WTC11 (cell line): ENCODE measurements around the gene SCUBE3. TPM values are rescaled to one million over a fixed set of nuclear protein-coding genes. Genes with fewer than 3 reads are reported as not detected.

ENCODE experiments used
- ATAC-seq: fragments of 200-7000 bp; cut with Tn5 transposase; 2 replicates; pipeline ENCODE4 v1.10.0; 2021; ENCODE audit warnings: mild to moderate bottlenecking, moderate library complexity
- CTCF ChIA-PET: fragments of 300-600 bp; sonication (Branson Sonifier 250); formaldehyde crosslinking; loops from one replicate; lab custom pipeline; 2021; ENCODE audit warnings: antibody characterized with exemption; lab: Charles Lee
- POLR2A ChIA-PET: fragments of 350-600 bp; sonication (Branson Sonifier 250); formaldehyde crosslinking; loops from one replicate; lab custom pipeline; 2021; ENCODE audit warnings: antibody characterized with exemption; lab: Charles Lee
- DNase-seq: peaks from one replicate; pipeline ENCODE4 v3.0.0; 2021; ENCODE audit warnings: low spot score
- H3K27ac Mint-ChIP-seq: 2 replicates; pipeline ENCODE4 v1.8.0; 2021; ENCODE audit warnings: mixed read lengths
- H3K27me3 Mint-ChIP-seq: 2 replicates; pipeline ENCODE4 v1.8.0; 2021; ENCODE audit warnings: low read depth, mild to moderate bottlenecking, moderate library complexity, mixed read lengths
- H3K36me3 Mint-ChIP-seq: 2 replicates; pipeline ENCODE4 v1.8.0; 2021; ENCODE audit warnings: mixed read lengths
- H3K4me1 Mint-ChIP-seq: 2 replicates; pipeline ENCODE4 v1.8.0; 2022; ENCODE audit warnings: mixed read lengths
- H3K4me3 Mint-ChIP-seq: 2 replicates; pipeline ENCODE4 v1.8.0; 2021; ENCODE audit warnings: mild to moderate bottlenecking, moderate library complexity, mixed read lengths
- H3K9me3 Mint-ChIP-seq: 2 replicates; pipeline ENCODE4 v1.8.0; 2021; ENCODE audit warnings: mixed read lengths
- FOXK1 ChIP-seq: sonication (generic); formaldehyde crosslinking; IDR thresholded peaks from 2 replicates; pipeline ENCODE4 v1.8.0; 2022; ENCODE audit warnings: mild to moderate bottlenecking, moderate library complexity, missing genetic modification reagents
- JUN ChIP-seq: sonication (generic); formaldehyde crosslinking; IDR thresholded peaks from 2 replicates; pipeline ENCODE4 v1.8.0; 2023; ENCODE audit warnings: mild to moderate bottlenecking, missing genetic modification reagents
- MYBL2 ChIP-seq: sonication (generic); formaldehyde crosslinking; IDR thresholded peaks from 2 replicates; pipeline ENCODE4 v1.8.1; 2023; ENCODE audit warnings: mild to moderate bottlenecking, moderate library complexity, missing genetic modification reagents
- NFYB ChIP-seq: sonication (generic); formaldehyde crosslinking; conservative IDR thresholded peaks from 2 replicates; pipeline ENCODE4 v1.8.0; 2022; ENCODE audit warnings: low read depth, missing genetic modification reagents
- NR3C1 ChIP-seq: sonication (generic); formaldehyde crosslinking; conservative IDR thresholded peaks from 2 replicates; pipeline ENCODE4 v1.8.1; 2023; ENCODE audit warnings: low read depth, mild to moderate bottlenecking, missing genetic modification reagents
- SMAD3 ChIP-seq: sonication (generic); formaldehyde crosslinking; IDR thresholded peaks from 2 replicates; pipeline ENCODE4 v1.8.0; 2022; ENCODE audit warnings: missing genetic modification reagents, mild to moderate bottlenecking, borderline replicate concordance
- ZBTB21 ChIP-seq: sonication (generic); formaldehyde crosslinking; IDR thresholded peaks from 2 replicates; pipeline ENCODE4 v1.8.1; 2023; ENCODE audit warnings: mild to moderate bottlenecking, missing genetic modification reagents, borderline replicate concordance
- ZNF219 ChIP-seq: sonication (generic); formaldehyde crosslinking; IDR thresholded peaks from 2 replicates; pipeline ENCODE4 v1.8.0; 2023; ENCODE audit warnings: missing genetic modification reagents, mild to moderate bottlenecking, borderline replicate concordance
- total RNA-seq: library from RNA; stranded (reverse); gene quantifications from 3 replicates; pipeline ENCODE4 v1.2.3, GENCODE V29; 2021
- TF ChIP-seq, protein P1 (sequence below): fragments of 250-450 bp; sonication (Bioruptor Pico); IDR thresholded peaks from 2 replicates; pipeline ENCODE4 v1.9.0; 2021; ENCODE audit warnings: mild to moderate bottlenecking
- TF ChIP-seq, protein P2 (sequence below): sonication (generic); formaldehyde crosslinking; IDR thresholded peaks from 2 replicates; pipeline ENCODE4 v1.8.1; 2022; ENCODE audit warnings: low read depth, missing genetic modification reagents, borderline replicate concordance
- TF ChIP-seq, protein P3 (sequence below): fragments of 250-450 bp; sonication (Bioruptor Pico); IDR thresholded peaks from 2 replicates; pipeline ENCODE4 v1.8.0; 2021; ENCODE audit warnings: mild to moderate bottlenecking
- TF ChIP-seq, protein P4 (sequence below): sonication (generic); formaldehyde crosslinking; IDR thresholded peaks from 2 replicates; pipeline ENCODE4 v1.8.0; 2023; ENCODE audit warnings: mild to moderate bottlenecking, missing genetic modification reagents
- TF ChIP-seq, protein P5 (sequence below): sonication (generic); formaldehyde crosslinking; IDR thresholded peaks from 2 replicates; pipeline ENCODE4 v1.8.0; 2022; ENCODE audit warnings: mild to moderate bottlenecking, missing genetic modification reagents

SCUBE3 gene
- total RNA-seq, 1 experiment from 2014 or later, result 2.1 TPM

DNA sequence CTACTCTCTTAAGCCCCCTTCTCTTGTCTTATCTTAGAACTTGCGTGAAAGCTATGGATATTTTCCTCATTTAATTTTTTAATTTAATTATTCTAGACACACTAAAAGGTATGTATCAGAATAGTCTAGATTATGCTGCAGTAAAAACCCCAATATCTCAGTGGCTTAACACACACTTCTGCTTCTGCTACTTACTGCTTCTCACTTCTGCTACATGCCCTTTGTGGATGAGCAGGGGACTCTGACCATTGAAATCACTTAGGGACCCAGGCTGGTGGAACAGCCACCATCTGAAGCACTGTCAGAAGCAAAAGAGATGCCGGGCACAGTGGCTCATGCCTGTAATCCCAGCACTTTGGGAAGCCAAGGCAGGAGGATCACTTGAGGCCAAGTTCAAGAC is 27.2 kb upstream of the SCUBE3 start:
- DNase-seq (no peak), ATAC-seq (no peak)
- H3K9me3 Mint-ChIP-seq, result no peaks in the 10 kb centered on the region
- TF ChIP-seq, protein P1, sequence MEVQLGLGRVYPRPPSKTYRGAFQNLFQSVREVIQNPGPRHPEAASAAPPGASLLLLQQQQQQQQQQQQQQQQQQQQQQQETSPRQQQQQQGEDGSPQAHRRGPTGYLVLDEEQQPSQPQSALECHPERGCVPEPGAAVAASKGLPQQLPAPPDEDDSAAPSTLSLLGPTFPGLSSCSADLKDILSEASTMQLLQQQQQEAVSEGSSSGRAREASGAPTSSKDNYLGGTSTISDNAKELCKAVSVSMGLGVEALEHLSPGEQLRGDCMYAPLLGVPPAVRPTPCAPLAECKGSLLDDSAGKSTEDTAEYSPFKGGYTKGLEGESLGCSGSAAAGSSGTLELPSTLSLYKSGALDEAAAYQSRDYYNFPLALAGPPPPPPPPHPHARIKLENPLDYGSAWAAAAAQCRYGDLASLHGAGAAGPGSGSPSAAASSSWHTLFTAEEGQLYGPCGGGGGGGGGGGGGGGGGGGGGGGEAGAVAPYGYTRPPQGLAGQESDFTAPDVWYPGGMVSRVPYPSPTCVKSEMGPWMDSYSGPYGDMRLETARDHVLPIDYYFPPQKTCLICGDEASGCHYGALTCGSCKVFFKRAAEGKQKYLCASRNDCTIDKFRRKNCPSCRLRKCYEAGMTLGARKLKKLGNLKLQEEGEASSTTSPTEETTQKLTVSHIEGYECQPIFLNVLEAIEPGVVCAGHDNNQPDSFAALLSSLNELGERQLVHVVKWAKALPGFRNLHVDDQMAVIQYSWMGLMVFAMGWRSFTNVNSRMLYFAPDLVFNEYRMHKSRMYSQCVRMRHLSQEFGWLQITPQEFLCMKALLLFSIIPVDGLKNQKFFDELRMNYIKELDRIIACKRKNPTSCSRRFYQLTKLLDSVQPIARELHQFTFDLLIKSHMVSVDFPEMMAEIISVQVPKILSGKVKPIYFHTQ (CRISPR knock-in tag), result no peak
- no peak for TF ChIP-seq ZBTB21 (CRISPR knock-in tag)
- TF ChIP-seq, protein P2, sequence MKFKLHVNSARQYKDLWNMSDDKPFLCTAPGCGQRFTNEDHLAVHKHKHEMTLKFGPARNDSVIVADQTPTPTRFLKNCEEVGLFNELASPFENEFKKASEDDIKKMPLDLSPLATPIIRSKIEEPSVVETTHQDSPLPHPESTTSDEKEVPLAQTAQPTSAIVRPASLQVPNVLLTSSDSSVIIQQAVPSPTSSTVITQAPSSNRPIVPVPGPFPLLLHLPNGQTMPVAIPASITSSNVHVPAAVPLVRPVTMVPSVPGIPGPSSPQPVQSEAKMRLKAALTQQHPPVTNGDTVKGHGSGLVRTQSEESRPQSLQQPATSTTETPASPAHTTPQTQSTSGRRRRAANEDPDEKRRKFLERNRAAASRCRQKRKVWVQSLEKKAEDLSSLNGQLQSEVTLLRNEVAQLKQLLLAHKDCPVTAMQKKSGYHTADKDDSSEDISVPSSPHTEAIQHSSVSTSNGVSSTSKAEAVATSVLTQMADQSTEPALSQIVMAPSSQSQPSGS (CRISPR knock-in tag), result no peak
- TF ChIP-seq, protein P3, sequence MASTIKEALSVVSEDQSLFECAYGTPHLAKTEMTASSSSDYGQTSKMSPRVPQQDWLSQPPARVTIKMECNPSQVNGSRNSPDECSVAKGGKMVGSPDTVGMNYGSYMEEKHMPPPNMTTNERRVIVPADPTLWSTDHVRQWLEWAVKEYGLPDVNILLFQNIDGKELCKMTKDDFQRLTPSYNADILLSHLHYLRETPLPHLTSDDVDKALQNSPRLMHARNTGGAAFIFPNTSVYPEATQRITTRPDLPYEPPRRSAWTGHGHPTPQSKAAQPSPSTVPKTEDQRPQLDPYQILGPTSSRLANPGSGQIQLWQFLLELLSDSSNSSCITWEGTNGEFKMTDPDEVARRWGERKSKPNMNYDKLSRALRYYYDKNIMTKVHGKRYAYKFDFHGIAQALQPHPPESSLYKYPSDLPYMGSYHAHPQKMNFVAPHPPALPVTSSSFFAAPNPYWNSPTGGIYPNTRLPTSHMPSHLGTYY (CRISPR knock-in tag), result no peak
- TF ChIP-seq, all 79 proteins: peak for 0
- Mint-ChIP-seq H3K27ac (no peak overlapping the region), H3K4me1 (peaks cover 5% of the 10 kb centered on the region; the same call in 1 of the 2 replicates), H3K27me3 (peaks cover 15% of the 10 kb centered on the region), H3K36me3 (no peaks in the 10 kb centered on the region), H3K4me3 (no peak overlapping the region)
- ChIA-PET CTCF (interaction anchor here (0.6 to 3.2 kb wide), 3 partner anchors 18 to 336 kb away, joined by 3 to 21 read pairs (median 7); no protein-coding TSS in a partner anchor), POLR2A (no interaction called here)

DNA sequence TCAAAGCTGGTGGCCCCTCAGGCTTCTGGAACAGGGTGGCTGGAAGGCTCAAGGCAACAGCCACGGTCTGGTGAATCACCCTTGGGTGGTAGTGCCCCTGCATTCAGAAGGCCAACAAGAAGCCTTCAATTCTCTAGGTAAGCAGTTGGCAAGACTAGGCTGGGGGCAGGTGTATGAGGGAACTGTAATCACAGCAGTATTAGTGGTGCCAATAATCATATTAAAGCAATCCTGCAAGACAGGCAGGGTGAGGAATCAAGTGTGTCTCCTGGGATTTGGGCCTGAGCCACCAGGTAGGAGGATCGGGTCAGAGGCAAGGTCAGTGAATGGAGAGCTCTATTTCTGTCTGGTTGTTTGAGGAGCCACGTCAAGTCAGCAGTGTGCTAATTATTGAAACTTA is 24.9 kb upstream of the SCUBE3 start:
- DNase-seq (no peak), ATAC-seq (no peak)
- Mint-ChIP-seq H3K27me3 (peaks cover 8% of the 10 kb centered on the region), H3K27ac (no peak overlapping the region), H3K4me3 (no peak overlapping the region), H3K4me1 (peaks cover 7% of the 10 kb centered on the region; the same call in 1 of the 2 replicates), H3K9me3 (no peaks in the 10 kb centered on the region), H3K36me3 (no peaks in the 10 kb centered on the region)
- CTCF ChIA-PET, result interaction anchor here (1.1 to 1.8 kb wide), 2 partner anchors 9 to 17 kb away, joined by 4 to 5 read pairs; no protein-coding TSS in a partner anchor
- no peak for TF ChIP-seq MYBL2 (CRISPR knock-in tag)
- POLR2A ChIA-PET, result no interaction called here

DNA sequence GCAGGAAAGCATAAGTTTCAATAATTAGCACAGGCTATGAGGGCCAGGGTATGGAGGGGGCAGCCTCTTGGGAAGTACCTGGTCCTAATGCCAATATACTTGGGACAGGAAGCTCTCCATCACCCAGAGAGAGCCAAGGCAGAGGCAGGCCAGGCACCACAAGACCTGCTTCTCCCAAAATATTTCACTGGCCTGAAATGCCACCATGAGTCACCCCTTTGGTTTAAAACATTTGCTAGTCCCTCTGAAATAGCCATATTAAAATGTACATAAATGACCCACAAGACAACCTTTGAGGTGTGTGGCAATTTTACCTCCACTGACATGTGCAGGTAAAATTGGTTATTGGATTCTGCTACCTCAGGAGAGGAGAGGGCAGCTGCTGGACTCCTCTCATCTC is 23.4 kb upstream of the SCUBE3 start:
- no peak for ATAC-seq
- Mint-ChIP-seq H3K27ac (no peak overlapping the region), H3K9me3 (no peaks in the 10 kb centered on the region), H3K36me3 (no peaks in the 10 kb centered on the region), H3K27me3 (peaks cover 11% of the 10 kb centered on the region), H3K4me3 (no peak overlapping the region), H3K4me1 (peaks cover 7% of the 10 kb centered on the region; the same call in 1 of the 2 replicates)
- POLR2A ChIA-PET, result no interaction called here
- CTCF ChIA-PET, result interaction anchor here (1.8 kb wide), 1 partner anchor 50 kb away, joined by 4 read pairs; no protein-coding TSS in a partner anchor
- DNase-seq, result no peak
- TF ChIP-seq SMAD3 (CRISPR knock-in tag) (no peak), FOXK1 (CRISPR knock-in tag) (no peak), ZNF219 (CRISPR knock-in tag) (no peak), JUN (CRISPR knock-in tag) (no peak), NFYB (CRISPR knock-in tag) (no peak), MYBL2 (CRISPR knock-in tag) (no peak), NR3C1 (CRISPR knock-in tag) (no peak)
- TF ChIP-seq, protein P4, sequence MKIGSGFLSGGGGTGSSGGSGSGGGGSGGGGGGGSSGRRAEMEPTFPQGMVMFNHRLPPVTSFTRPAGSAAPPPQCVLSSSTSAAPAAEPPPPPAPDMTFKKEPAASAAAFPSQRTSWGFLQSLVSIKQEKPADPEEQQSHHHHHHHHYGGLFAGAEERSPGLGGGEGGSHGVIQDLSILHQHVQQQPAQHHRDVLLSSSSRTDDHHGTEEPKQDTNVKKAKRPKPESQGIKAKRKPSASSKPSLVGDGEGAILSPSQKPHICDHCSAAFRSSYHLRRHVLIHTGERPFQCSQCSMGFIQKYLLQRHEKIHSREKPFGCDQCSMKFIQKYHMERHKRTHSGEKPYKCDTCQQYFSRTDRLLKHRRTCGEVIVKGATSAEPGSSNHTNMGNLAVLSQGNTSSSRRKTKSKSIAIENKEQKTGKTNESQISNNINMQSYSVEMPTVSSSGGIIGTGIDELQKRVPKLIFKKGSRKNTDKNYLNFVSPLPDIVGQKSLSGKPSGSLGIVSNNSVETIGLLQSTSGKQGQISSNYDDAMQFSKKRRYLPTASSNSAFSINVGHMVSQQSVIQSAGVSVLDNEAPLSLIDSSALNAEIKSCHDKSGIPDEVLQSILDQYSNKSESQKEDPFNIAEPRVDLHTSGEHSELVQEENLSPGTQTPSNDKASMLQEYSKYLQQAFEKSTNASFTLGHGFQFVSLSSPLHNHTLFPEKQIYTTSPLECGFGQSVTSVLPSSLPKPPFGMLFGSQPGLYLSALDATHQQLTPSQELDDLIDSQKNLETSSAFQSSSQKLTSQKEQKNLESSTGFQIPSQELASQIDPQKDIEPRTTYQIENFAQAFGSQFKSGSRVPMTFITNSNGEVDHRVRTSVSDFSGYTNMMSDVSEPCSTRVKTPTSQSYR, result no peak
- TF ChIP-seq, protein P5, sequence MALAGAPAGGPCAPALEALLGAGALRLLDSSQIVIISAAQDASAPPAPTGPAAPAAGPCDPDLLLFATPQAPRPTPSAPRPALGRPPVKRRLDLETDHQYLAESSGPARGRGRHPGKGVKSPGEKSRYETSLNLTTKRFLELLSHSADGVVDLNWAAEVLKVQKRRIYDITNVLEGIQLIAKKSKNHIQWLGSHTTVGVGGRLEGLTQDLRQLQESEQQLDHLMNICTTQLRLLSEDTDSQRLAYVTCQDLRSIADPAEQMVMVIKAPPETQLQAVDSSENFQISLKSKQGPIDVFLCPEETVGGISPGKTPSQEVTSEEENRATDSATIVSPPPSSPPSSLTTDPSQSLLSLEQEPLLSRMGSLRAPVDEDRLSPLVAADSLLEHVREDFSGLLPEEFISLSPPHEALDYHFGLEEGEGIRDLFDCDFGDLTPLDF (CRISPR knock-in tag), result no peak
